IMR-90 (cell line): ENCODE measurements around the gene CAP2.

Experiments
- FOS ChIP-seq: fragments of 150-350 bp; IDR thresholded peaks from 2 replicates; pipeline ENCODE4 v1.6.1; 2016; ENCODE audit warnings: low read depth, low read length
- MAZ ChIP-seq: IDR thresholded peaks from 2 replicates; pipeline ENCODE4 v1.6.1; 2012; ENCODE audit warnings: low read depth, mild to moderate bottlenecking, low read length, improper control_type of control experiment, moderate library complexity, borderline replicate concordance
- POLR2A ChIP-seq: IDR thresholded peaks from 2 replicates; pipeline ENCODE4 v1.6.1; 2012; ENCODE audit warnings: mild to moderate bottlenecking, low read depth, low read length
- RFX5 ChIP-seq: IDR thresholded peaks from 2 replicates; pipeline ENCODE4 v1.8.0; 2012; ENCODE audit warnings: low read depth, mild to moderate bottlenecking, low read length, moderate library complexity
- TF ChIP-seq, protein P1 (sequence below): conservative IDR thresholded peaks from 2 replicates; pipeline ENCODE4 v1.5.1; 2012; ENCODE audit warnings: mild to moderate bottlenecking, low read depth, low read length, improper control_type of control experiment

DNA sequence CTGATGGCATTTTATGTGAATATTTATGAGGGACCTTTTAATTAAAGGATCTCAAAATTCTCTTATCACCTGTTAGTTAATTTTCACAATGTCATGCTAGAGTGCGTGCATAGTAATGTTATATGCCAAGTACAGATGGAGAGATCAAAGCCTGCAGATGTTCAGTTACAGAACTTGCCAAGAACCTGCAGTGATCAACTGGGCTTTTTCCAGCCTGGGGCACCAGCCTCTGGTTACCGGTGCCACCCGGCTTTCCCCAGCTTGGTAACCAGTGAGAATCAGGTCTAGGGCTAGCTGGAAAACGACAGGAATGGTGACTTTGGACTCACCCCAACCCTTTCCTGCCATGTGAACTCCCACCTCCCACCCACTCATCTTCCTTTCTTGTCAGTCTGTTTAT, 91.8 kb downstream of the CAP2 start:
- TF ChIP-seq, protein P1, sequence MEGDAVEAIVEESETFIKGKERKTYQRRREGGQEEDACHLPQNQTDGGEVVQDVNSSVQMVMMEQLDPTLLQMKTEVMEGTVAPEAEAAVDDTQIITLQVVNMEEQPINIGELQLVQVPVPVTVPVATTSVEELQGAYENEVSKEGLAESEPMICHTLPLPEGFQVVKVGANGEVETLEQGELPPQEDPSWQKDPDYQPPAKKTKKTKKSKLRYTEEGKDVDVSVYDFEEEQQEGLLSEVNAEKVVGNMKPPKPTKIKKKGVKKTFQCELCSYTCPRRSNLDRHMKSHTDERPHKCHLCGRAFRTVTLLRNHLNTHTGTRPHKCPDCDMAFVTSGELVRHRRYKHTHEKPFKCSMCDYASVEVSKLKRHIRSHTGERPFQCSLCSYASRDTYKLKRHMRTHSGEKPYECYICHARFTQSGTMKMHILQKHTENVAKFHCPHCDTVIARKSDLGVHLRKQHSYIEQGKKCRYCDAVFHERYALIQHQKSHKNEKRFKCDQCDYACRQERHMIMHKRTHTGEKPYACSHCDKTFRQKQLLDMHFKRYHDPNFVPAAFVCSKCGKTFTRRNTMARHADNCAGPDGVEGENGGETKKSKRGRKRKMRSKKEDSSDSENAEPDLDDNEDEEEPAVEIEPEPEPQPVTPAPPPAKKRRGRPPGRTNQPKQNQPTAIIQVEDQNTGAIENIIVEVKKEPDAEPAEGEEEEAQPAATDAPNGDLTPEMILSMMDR: no peak
- TF ChIP-seq FOS (no peak), RFX5 (no peak), MAZ (no peak), POLR2A (no peak)
